Astrocyte (in vitro differentiated cells and primary cell): ENCODE data around the gene CYP2E1.
"Not testable (repeated sequence)": the region's sequence is repeated elsewhere in the genome, so short reads cannot be mapped to it uniquely, and the experiment has no call there.

ENCODE experiments used
- CTCF ChIP-seq: IDR thresholded peaks from 2 replicates; pipeline ENCODE4 v1.5.1; 2011; ENCODE audit warnings: low read depth, mild to moderate bottlenecking, inconsistent platforms, low read length, moderate library complexity; ENCODE audit not compliant: insufficient read depth
- EZH2 ChIP-seq: IDR thresholded peaks from 2 replicates; pipeline ENCODE4 v1.6.1; 2012; ENCODE audit warnings: mild to moderate bottlenecking, low read length, inconsistent platforms; ENCODE audit not compliant: insufficient read depth

GRCh38 chr10:133572055-133572454 lies 44.9 kb downstream of the CYP2E1 start:
- TF ChIP-seq CTCF, EZH2: not testable (repeated sequence)
